GM12872 (cell line): ENCODE measurements around the gene REV3L.

Source experiments
- CTCF ChIP-seq: IDR thresholded peaks from 3 replicates; pipeline ENCODE4 v1.5.1; 2011; ENCODE audit warnings: low read depth, mild to moderate bottlenecking, low read length, moderate library complexity; ENCODE audit not compliant: insufficient read depth

Gene REV3L

GRCh38 chr6:111429571-111429970, 53.4 kb downstream of the REV3L start:
- TF ChIP-seq CTCF: no peak

DNA sequence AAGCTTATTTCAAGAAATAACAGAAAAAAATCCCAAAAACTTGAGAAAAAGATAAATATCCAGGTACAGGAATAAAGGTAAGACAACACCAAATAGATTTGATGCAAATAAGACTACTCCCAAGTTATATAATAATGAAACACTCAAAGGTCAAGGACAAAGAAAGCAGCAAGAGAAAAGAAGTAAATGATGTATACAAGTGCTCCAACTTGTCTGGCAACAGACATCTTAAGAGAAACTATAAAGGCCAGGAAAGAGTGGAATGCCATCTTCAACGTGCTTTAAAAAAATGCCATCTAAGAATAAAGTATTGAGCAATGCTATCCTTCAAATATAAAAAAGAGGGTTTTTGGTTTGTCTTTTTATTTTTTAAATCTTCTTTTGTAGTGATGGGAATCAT, 54.2 kb downstream of the REV3L start:
- no peak for TF ChIP-seq CTCF

GRCh38 chr6:111427341-111428116, 55.5 kb downstream of the REV3L start:
- no peak for TF ChIP-seq CTCF

DNA sequence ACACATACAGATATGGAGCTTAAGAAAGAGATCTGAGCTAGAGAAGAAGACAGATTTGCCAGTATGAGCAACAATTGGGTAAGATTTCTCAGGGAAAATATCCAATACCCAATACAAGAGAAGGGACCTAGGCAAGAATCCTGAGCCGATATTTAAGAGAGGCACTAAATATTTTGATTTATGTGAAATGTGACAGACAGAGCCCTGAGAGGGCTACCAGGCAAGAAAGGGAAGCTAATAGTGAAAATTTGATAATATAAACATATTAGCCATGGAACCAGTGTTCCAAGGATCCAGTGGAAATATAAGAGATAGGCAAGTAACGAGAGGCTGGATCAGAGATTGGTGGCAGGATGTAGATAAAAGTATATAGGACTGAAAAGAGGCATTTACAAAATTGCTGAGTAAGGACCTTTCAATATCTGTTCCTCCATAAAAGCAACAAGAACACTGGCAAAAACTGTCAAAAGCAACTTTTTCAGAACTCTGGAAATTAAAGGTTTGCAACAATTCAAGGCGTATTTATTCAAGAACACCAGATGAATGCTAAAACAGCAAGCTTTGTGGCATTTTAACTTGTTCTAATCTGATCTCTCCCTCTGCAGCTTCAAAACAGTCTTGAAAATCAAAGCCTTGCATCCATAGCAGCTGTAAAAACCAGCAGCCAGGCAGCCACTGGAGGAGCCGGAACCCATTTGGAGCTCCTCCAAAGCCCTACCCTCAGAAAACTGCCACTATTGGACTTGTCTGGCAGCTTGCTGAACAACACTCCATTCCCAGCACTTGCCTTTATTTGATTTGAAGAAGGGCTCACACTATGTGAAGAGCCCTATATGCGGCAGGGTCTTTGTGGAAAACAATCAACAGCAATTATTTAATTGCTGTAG, 58.8 kb downstream of the REV3L start:
- no peak for TF ChIP-seq CTCF

- TF ChIP-seq CTCF: no peak
Measured at GRCh38 chr6:111423055-111423633, 59.9 kb downstream of the REV3L start.

DNA sequence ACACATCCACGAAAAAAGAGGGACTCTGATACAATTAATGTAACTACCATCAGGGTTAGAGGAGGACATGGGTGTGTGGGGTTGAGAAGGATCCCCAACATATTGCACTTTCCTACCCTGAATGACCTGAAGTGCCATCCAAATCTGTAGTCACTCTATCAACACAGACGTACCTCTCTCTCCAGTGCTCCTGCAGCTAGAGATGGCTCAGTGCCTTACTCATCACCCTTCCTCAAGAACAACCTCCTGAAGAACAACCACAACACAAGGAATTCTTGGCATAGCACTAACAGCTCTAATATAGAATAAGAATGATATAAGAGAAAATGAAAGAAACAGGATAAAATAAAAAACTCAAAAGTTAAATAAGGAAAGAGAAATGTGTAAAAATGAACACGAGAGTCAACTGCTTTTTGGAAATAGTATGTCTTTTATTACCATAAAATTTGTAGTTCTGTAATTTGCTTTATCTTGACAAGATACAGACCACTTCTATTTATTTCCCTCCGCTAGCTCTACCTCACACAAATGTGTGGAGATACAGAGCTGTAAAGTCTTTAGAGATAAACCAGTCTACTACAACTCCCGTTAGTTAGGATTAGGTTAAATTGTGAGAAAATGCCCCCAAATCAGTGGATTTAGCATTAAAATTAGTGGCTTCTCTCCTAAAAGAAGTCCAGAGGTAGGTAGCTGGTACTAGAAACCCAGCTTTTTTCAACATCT, 63.9 kb downstream of the REV3L start:
- TF ChIP-seq CTCF: no peak

GRCh38 chr6:111417946-111418345, 65.1 kb downstream of the REV3L start:
- TF ChIP-seq CTCF: no peak
